Osteoblast (primary cell): ENCODE data around the gene OR2W1. TPM values are rescaled to one million over a fixed set of nuclear protein-coding genes. Genes with fewer than 3 reads are reported as not detected.

ENCODE experiments used
- DNase-seq: peaks from one replicate; pipeline ENCODE4 v3.0.0; 2011; ENCODE audit warnings: low spot score, mixed read lengths; ENCODE audit not compliant: insufficient read length; ENCODE audit errors: missing footprints
- H2AFZ ChIP-seq: 2 replicates; pipeline ENCODE4 v1.6.0; 2011; ENCODE audit warnings: mild to moderate bottlenecking, low read length
- H3K27ac ChIP-seq: 2 replicates; pipeline ENCODE4 v1.5.1; 2011; ENCODE audit warnings: mild to moderate bottlenecking, low read depth, low read length, moderate library complexity
- H3K27me3 ChIP-seq: 2 replicates; pipeline ENCODE4 v1.6.0; 2012; ENCODE audit warnings: mild to moderate bottlenecking, control low read depth, inconsistent platforms, low read length, moderate library complexity; ENCODE audit not compliant: insufficient read depth
- H3K36me3 ChIP-seq: 2 replicates; pipeline ENCODE4 v1.5.1; 2011; ENCODE audit warnings: mild to moderate bottlenecking, low read length, control low read depth, moderate library complexity; ENCODE audit not compliant: insufficient read depth
- H3K4me1 ChIP-seq: 2 replicates; pipeline ENCODE4 v1.5.1; 2011; ENCODE audit warnings: mild to moderate bottlenecking, low read length, control low read depth, moderate library complexity; ENCODE audit not compliant: insufficient read depth
- H3K4me2 ChIP-seq: 2 replicates; pipeline ENCODE4 v1.6.0; 2011; ENCODE audit warnings: mild to moderate bottlenecking, low read length; ENCODE audit not compliant: insufficient read depth
- H3K4me3 ChIP-seq: fragments of 200-600 bp; sonication (generic); 3 replicates; pipeline ENCODE4 v1.5.1; 2012; ENCODE audit warnings: mild to moderate bottlenecking, low read length, inconsistent platforms; ENCODE audit not compliant: insufficient read depth
- H3K79me2 ChIP-seq: 2 replicates; pipeline ENCODE4 v1.6.0; 2012; ENCODE audit warnings: mild to moderate bottlenecking, low read length, control low read depth, inconsistent platforms; ENCODE audit not compliant: insufficient read depth
- H3K9me3 ChIP-seq: 2 replicates; pipeline ENCODE4 v1.5.1; 2011; ENCODE audit warnings: low read depth, low read length, control low read depth
- H4K20me1 ChIP-seq: 2 replicates; pipeline ENCODE4 v1.6.0; 2012; ENCODE audit warnings: mild to moderate bottlenecking, low read length, control low read depth; ENCODE audit not compliant: insufficient read depth
- CTCF ChIP-seq: IDR thresholded peaks from 2 replicates; pipeline ENCODE4 v1.5.1; 2011; ENCODE audit warnings: mild to moderate bottlenecking, low read depth, low read length, moderate library complexity; ENCODE audit errors: extremely low read depth
- total RNA-seq: library from RNA; depleted of rRNA; stranded (reverse); fragments of >200 nt; gene quantifications from 2 replicates; pipeline ENCODE4 v1.2.3, GENCODE V29; 2012

The OR2W1 gene
- total RNA-seq, 1 donor: not detected

GRCh38 chr6:29019629-29020028, 25.3 kb downstream of the OR2W1 start:
- no peak for DNase-seq
- H3K79me2 ChIP-seq: no peaks in the 10 kb centered on the region
- no peak overlapping the region for H2AFZ ChIP-seq
- no peak overlapping the region for H3K27ac ChIP-seq
- TF ChIP-seq CTCF: no peak
- peaks cover 5% of the 10 kb centered on the region for H3K4me1 ChIP-seq
- no peaks in the 10 kb centered on the region for H3K36me3 ChIP-seq
- H3K9me3 ChIP-seq: no peaks in the 10 kb centered on the region
- no peaks in the 10 kb centered on the region for H4K20me1 ChIP-seq
- no peak overlapping the region for H3K4me2 ChIP-seq
- no peak overlapping the region for H3K4me3 ChIP-seq
- H3K27me3 ChIP-seq: peaks cover under 1% of the 10 kb centered on the region

GRCh38 chr6:29017428-29017802, 27.6 kb downstream of the OR2W1 start:
- Histone ChIP-seq H4K20me1 (no peaks in the 10 kb centered on the region), H3K4me1 (peaks cover 7% of the 10 kb centered on the region), H3K36me3 (no peaks in the 10 kb centered on the region), H3K27ac (no peak overlapping the region), H3K4me2 (peak overlapping the region; percentile 100), H3K79me2 (no peaks in the 10 kb centered on the region), H2AFZ (no peak overlapping the region), H3K4me3 (no peak overlapping the region), H3K9me3 (no peaks in the 10 kb centered on the region), H3K27me3 (peaks cover 2% of the 10 kb centered on the region)
- no peak for DNase-seq
- TF ChIP-seq CTCF: no peak

- Histone ChIP-seq H3K9me3 (no peaks in the 10 kb centered on the region), H4K20me1 (no peaks in the 10 kb centered on the region), H3K27me3 (peaks cover 2% of the 10 kb centered on the region), H2AFZ (peak overlapping the region; percentile 99), H3K79me2 (no peaks in the 10 kb centered on the region), H3K27ac (no peak overlapping the region), H3K4me2 (peak overlapping the region; percentile 100), H3K36me3 (no peaks in the 10 kb centered on the region), H3K4me3 (peak overlapping the region; percentile 74), H3K4me1 (peaks cover 7% of the 10 kb centered on the region)
- DNase-seq: peak; percentile 94
- peak; percentile 83 for TF ChIP-seq CTCF
Observed at GRCh38 chr6:29016559-29017427, 28.2 kb downstream of the OR2W1 start.

- Histone ChIP-seq H3K4me2 (peak overlapping the region; percentile 14), H3K9me3 (no peaks in the 10 kb centered on the region), H3K27me3 (peaks cover 2% of the 10 kb centered on the region), H3K36me3 (no peaks in the 10 kb centered on the region), H3K4me1 (peaks cover 7% of the 10 kb centered on the region), H3K27ac (no peak overlapping the region), H3K4me3 (peak overlapping the region; percentile 28), H2AFZ (peak overlapping the region; percentile 28), H3K79me2 (no peaks in the 10 kb centered on the region), H4K20me1 (no peaks in the 10 kb centered on the region)
- no peak for TF ChIP-seq CTCF
- peak; percentile 18 for DNase-seq
Observed at GRCh38 chr6:29014729-29015608, 30.0 kb downstream of the OR2W1 start.
